ENCODE measurements around the gene MBTPS2. TPM values are rescaled to one million over a fixed set of nuclear protein-coding genes. Genes with fewer than 3 reads are reported as not detected.

The MBTPS2 gene
- total RNA-seq, 1 donor from 2014 or later = 13.5 TPM

- no peak within 1 kb of the TSS for H3K27ac Mint-ChIP-seq
- peaks cover 1% of the 10 kb centered on the region for H3K4me1 Mint-ChIP-seq (ENCODE audit: low read depth)
- no peak for DNase-seq (ENCODE audit: low spot score, unreplicated experiment)
- no peaks in the 10 kb centered on the region for H3K9me3 Mint-ChIP-seq (ENCODE audit: low read depth)
- no peak for TF ChIP-seq CTCF (IDR thresholded peaks at IDR 0.05; ENCODE audit: unreplicated experiment)
- H3K36me3 Mint-ChIP-seq (ENCODE audit: insufficient read depth) = peaks cover 20% of the 10 kb centered on the region
- H3K4me3 Mint-ChIP-seq (ENCODE audit: low read depth) = no peak within 1 kb of the TSS
- H3K27me3 Mint-ChIP-seq = no peaks in the 10 kb centered on the region
Measured at GRCh38 chrX:21855937-21856415, 16.6 kb downstream of the MBTPS2 start, which contains the start of gene YY2. Gene YY2, plus strand, starts transcription at chrX:21855987. Its CDS starts 498 bp downstream, at chrX:21856485.

DNA sequence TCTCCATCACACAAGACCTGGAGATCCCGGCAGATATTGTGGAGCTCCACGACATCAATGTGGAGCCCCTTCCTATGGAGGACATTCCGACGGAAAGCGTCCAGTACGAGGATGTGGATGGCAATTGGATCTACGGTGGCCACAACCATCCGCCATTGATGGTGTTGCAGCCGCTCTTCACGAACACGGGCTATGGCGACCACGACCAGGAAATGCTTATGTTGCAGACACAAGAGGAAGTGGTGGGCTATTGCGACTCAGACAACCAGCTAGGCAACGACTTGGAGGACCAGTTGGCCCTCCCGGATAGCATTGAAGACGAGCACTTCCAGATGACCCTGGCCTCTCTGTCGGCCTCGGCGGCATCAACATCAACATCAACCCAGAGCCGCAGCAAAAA is 17.1 kb downstream of the MBTPS2 start:
- Mint-ChIP-seq H3K9me3 (ENCODE audit: low read depth) (no peaks in the 10 kb centered on the region), H3K36me3 (ENCODE audit: insufficient read depth) (peaks cover 20% of the 10 kb centered on the region), H3K27ac (no peak overlapping the region), H3K4me3 (ENCODE audit: low read depth) (no peak overlapping the region), H3K4me1 (ENCODE audit: low read depth) (peaks cover 1% of the 10 kb centered on the region), H3K27me3 (no peaks in the 10 kb centered on the region)
- no peak for TF ChIP-seq CTCF (IDR thresholded peaks at IDR 0.05; ENCODE audit: unreplicated experiment)
- DNase-seq (ENCODE audit: low spot score, unreplicated experiment) = no peak

DNA sequence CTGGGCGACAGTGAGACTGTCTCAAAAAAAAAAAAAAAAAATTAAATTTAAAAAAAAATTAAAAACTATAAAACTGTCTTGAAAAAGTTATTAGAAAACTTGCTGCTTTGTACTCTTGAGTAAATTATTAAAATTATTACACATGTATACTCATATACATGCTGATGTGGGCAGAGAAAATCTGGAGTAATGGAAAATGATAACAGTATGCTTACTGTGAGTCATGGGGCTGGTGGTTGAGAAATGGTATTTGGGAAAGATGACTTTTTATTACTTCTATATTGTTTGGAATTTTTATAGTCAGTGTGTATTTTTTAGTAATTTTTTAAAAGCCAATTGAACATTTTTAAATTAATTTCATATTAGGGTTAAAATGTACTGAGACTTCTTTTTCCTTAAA is 23.8 kb downstream of the MBTPS2 start:
- no peak overlapping the region for H3K4me3 Mint-ChIP-seq (ENCODE audit: low read depth)
- no peak overlapping the region for H3K27ac Mint-ChIP-seq
- H3K27me3 Mint-ChIP-seq = no peaks in the 10 kb centered on the region
- DNase-seq (ENCODE audit: low spot score, unreplicated experiment) = no peak
- H3K4me1 Mint-ChIP-seq (ENCODE audit: low read depth) = peaks cover 3% of the 10 kb centered on the region
- H3K9me3 Mint-ChIP-seq (ENCODE audit: low read depth) = no peaks in the 10 kb centered on the region
- no peaks in the 10 kb centered on the region for H3K36me3 Mint-ChIP-seq (ENCODE audit: insufficient read depth)
- no peak for TF ChIP-seq CTCF (IDR thresholded peaks at IDR 0.05; ENCODE audit: unreplicated experiment)

DNA sequence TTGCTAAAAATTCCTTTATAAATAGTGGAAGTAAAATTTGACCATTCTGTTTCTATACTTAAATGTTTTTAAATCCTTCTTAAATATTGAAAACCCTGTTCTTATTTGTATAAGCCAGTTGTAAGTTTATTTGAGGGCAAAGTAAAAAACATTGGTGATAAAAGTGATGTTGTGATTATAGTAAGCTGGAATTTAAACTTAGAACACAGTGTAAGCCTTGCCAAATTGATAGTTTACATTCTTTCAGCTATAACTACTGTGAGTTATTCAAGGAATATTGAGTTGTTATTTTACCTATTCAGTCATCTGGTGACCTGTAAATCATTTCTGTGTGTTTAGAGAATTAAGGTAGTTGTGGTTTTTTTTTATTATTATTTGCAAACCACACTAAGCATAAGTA is 26.0 kb downstream of the MBTPS2 start:
- Mint-ChIP-seq H3K9me3 (ENCODE audit: low read depth) (no peaks in the 10 kb centered on the region), H3K36me3 (ENCODE audit: insufficient read depth) (no peaks in the 10 kb centered on the region), H3K4me1 (ENCODE audit: low read depth) (peaks cover 3% of the 10 kb centered on the region), H3K4me3 (ENCODE audit: low read depth) (no peak overlapping the region), H3K27ac (no peak overlapping the region), H3K27me3 (no peaks in the 10 kb centered on the region)
- DNase-seq (ENCODE audit: low spot score, unreplicated experiment) = no peak
- TF ChIP-seq CTCF (IDR thresholded peaks at IDR 0.05; ENCODE audit: unreplicated experiment) = no peak

- H3K27me3 Mint-ChIP-seq = no peaks in the 10 kb centered on the region
- TF ChIP-seq CTCF (IDR thresholded peaks at IDR 0.05; ENCODE audit: unreplicated experiment) = no peak
- DNase-seq (ENCODE audit: low spot score, unreplicated experiment) = no peak
- no peaks in the 10 kb centered on the region for H3K36me3 Mint-ChIP-seq (ENCODE audit: insufficient read depth)
- H3K27ac Mint-ChIP-seq = no peak overlapping the region
- H3K4me3 Mint-ChIP-seq (ENCODE audit: low read depth) = no peak overlapping the region
- peaks cover 2% of the 10 kb centered on the region for H3K4me1 Mint-ChIP-seq (ENCODE audit: low read depth)
- no peaks in the 10 kb centered on the region for H3K9me3 Mint-ChIP-seq (ENCODE audit: low read depth)
Measured at GRCh38 chrX:21870494-21870893, 31.1 kb downstream of the MBTPS2 start.

Data from progenitor cell of endocrine pancreas (in vitro differentiated cells).